OCI-LY7 (cell line): ENCODE data around the gene CUEDC1. TPM values are rescaled to one million over a fixed set of nuclear protein-coding genes. Genes with fewer than 3 reads are reported as not detected.

Experiments used
- BruUV-seq: library from RNA; stranded (reverse); fragments of 400-500 nt; replicated peaks from 2 replicates; lab custom pipeline; 2021; lab: Mats Ljungman, UMichigan
- CTCF ChIA-PET: fragments of 300-600 bp; sonication (Branson Sonifier 250); formaldehyde crosslinking; loops from one replicate; lab custom pipeline; 2022; ENCODE audit warnings: antibody characterized with exemption; ENCODE audit not compliant: unreplicated experiment; lab: Charles Lee
- POLR2A ChIA-PET: fragments of 300-600 bp; sonication (Branson Sonifier 250); formaldehyde crosslinking; loops from one replicate; lab custom pipeline; 2022; ENCODE audit warnings: antibody characterized with exemption; lab: Charles Lee
- DNase-seq: peaks from one replicate; pipeline ENCODE4 v3.0.0-alpha.2; 2015; ENCODE audit warnings: low spot score
- H2AFZ ChIP-seq: fragments of 200-600 bp; sonication (generic), shearing (Covaris generic); 2 replicates; pipeline ENCODE4 v1.6.1; 2014; ENCODE audit warnings: mild to moderate bottlenecking, antibody characterized with exemption, low read length, moderate library complexity
- H3K27ac ChIP-seq: fragments of 200-600 bp; sonication (generic); 2 replicates; pipeline ENCODE4 v1.5.1; 2014; ENCODE audit warnings: mixed run types, low read depth, mild to moderate bottlenecking, moderate library complexity, low read length, inconsistent platforms; ENCODE audit not compliant: poor library complexity, severe bottlenecking
- H3K36me3 ChIP-seq: fragments of 200-600 bp; sonication (generic); 2 replicates; pipeline ENCODE4 v1.6.1; 2014; ENCODE audit warnings: mild to moderate bottlenecking, antibody characterized with exemption, low read length, moderate library complexity, mixed read lengths; ENCODE audit not compliant: insufficient read depth
- H3K4me1 ChIP-seq: fragments of 200-600 bp; sonication (generic); 2 replicates; pipeline ENCODE4 v1.5.1; 2014; ENCODE audit warnings: mild to moderate bottlenecking, low read length; ENCODE audit not compliant: insufficient read depth, poor library complexity, severe bottlenecking
- H3K4me2 ChIP-seq: fragments of 200-600 bp; sonication (generic); 2 replicates; pipeline ENCODE4 v1.6.1; 2014; ENCODE audit warnings: mild to moderate bottlenecking, low read length
- H3K4me3 ChIP-seq: fragments of 200-600 bp; sonication (generic); 2 replicates; pipeline ENCODE4 v1.5.1; 2014; ENCODE audit warnings: mild to moderate bottlenecking, low read depth, low read length; ENCODE audit not compliant: poor library complexity, severe bottlenecking
- H3K79me2 ChIP-seq: fragments of 200-600 bp; sonication (generic); 2 replicates; pipeline ENCODE4 v1.6.1; 2016; ENCODE audit warnings: low read depth, mild to moderate bottlenecking, low read length, moderate library complexity, mixed read lengths; ENCODE audit not compliant: insufficient read depth
- H3K9me2 ChIP-seq: fragments of 200-600 bp; sonication (generic); 2 replicates; pipeline ENCODE4 v1.6.1; 2016; ENCODE audit warnings: mild to moderate bottlenecking, low read length, mixed read lengths; ENCODE audit not compliant: insufficient read depth
- H3K9me3 ChIP-seq: fragments of 200-600 bp; sonication (generic); 2 replicates; pipeline ENCODE4 v1.6.1; 2014; ENCODE audit warnings: mild to moderate bottlenecking, mixed run types, low read length, mixed read lengths
- H4K20me1 ChIP-seq: fragments of 200-600 bp; sonication (generic); 2 replicates; pipeline ENCODE4 v1.6.1; 2014; ENCODE audit warnings: mild to moderate bottlenecking, antibody characterized with exemption, low read length, moderate library complexity, mixed read lengths; ENCODE audit not compliant: insufficient read depth
- CTCF ChIP-seq: fragments of 200-600 bp; sonication (generic); conservative IDR thresholded peaks from 2 replicates; pipeline ENCODE4 v1.5.1; 2014; ENCODE audit warnings: mild to moderate bottlenecking, antibody characterized with exemption, low read length, moderate library complexity, mixed read lengths
- EZH2phosphoT487 ChIP-seq: fragments of 200-600 bp; sonication (generic); IDR thresholded peaks from 2 replicates; pipeline ENCODE4 v1.6.1; 2018; ENCODE audit warnings: low read depth, borderline replicate concordance, mild to moderate bottlenecking, mixed run types, antibody characterized with exemption, low read length, moderate library complexity, mixed read lengths
- intact Hi-C: fragments of 100-400 bp; cut with micrococcal nuclease; formaldehyde crosslinking; loops from one replicate; pipeline ENCODE4 v1.10.0; 2022; ENCODE audit not compliant: unreplicated experiment
- total RNA-seq, 2 experiments: library from RNA; depleted of rRNA in 1 of 2; stranded (reverse); fragments of >200 nt in 1 of 2; shearing (Covaris generic) in 1 of 2; gene quantifications; 2 replicates each; pipeline ENCODE4 v1.2.3, GENCODE V29; 2014 to 2022

Gene CUEDC1
- total RNA-seq, 2 experiments from 2014 or later = 0.74 TPM; not detected in 1

DNA sequence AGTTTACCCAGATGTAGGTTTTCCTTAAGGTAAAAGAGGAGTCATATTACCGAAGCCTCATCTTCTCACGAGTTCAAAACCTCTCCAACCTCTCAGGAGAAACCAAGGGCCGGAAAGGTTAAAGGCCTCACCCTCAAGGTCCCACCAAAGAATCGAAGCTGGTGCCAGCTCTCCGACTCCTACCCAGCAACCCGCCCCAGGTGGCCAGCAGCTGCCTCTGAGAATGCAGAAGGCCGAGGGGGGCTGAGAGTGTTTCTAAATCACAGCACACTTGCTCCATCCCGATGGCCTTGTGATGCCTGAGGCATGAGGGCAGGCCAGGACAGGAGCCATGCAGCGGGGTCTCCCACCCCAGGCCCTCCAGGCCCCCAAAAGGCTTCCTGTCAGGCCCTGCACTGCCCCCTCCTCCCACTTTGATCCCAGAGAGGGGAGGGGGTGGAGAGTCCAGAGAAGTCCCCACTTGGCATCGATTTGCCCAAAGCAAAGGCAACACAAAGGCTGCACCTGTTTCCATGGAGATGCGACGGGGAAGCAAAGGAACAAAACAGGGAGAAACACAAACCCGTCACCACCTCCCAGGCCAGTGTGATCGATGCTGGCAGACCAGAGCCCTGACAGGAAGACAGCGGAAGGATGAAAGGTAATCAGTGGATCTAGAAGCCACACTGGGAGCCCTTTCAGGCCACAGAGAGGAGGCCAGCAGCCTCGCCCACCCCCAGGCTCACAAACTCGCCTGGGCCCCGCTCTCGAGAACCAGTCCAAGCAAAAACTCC is 39.0 kb downstream of the CUEDC1 start:
- no TSS peak for BruUV-seq
- H3K27ac ChIP-seq = no peak overlapping the region
- no peak for TF ChIP-seq CTCF
- TF ChIP-seq EZH2phosphoT487 = no peak
- no peaks in the 10 kb centered on the region; the same call in 1 of the 2 replicates for H4K20me1 ChIP-seq
- no peaks in the 10 kb centered on the region for H3K36me3 ChIP-seq
- H3K4me2 ChIP-seq = no peak overlapping the region
- no peak overlapping the region for H2AFZ ChIP-seq
- H3K4me3 ChIP-seq = no peak overlapping the region
- POLR2A ChIA-PET = no interaction called here
- no peaks in the 10 kb centered on the region for H3K9me2 ChIP-seq
- peaks cover 7% of the 10 kb centered on the region for H3K4me1 ChIP-seq
- CTCF ChIA-PET = no interaction called here
- H3K9me3 ChIP-seq = no peaks in the 10 kb centered on the region
- DNase-seq = no peak
- no peaks in the 10 kb centered on the region for H3K79me2 ChIP-seq
- intact Hi-C loops = no loop called here

- no peaks in the 10 kb centered on the region for H3K36me3 ChIP-seq
- no peak overlapping the region for H3K4me2 ChIP-seq
- DNase-seq = no peak
- intact Hi-C loops = no loop called here
- TF ChIP-seq EZH2phosphoT487 = no peak
- TF ChIP-seq CTCF = no peak
- no peaks in the 10 kb centered on the region for H3K9me2 ChIP-seq
- no peaks in the 10 kb centered on the region for H4K20me1 ChIP-seq
- no peak overlapping the region for H3K4me3 ChIP-seq
- no peaks in the 10 kb centered on the region for H3K9me3 ChIP-seq
- peaks cover 7% of the 10 kb centered on the region for H3K4me1 ChIP-seq
- H3K27ac ChIP-seq = no peak overlapping the region
- no peak overlapping the region for H2AFZ ChIP-seq
- ChIA-PET CTCF (no interaction called here), POLR2A (no interaction called here)
- BruUV-seq = no TSS peak
- no peaks in the 10 kb centered on the region for H3K79me2 ChIP-seq
These were observed 39.7 kb downstream of the CUEDC1 start for GRCh38 chr17:57915544-57915943.
